ENCODE results near the gene MEIS2.
A peak's percentile ranks its signal among the peaks of the same experiment; 100 is the strongest.

Gene MEIS2

DNA sequence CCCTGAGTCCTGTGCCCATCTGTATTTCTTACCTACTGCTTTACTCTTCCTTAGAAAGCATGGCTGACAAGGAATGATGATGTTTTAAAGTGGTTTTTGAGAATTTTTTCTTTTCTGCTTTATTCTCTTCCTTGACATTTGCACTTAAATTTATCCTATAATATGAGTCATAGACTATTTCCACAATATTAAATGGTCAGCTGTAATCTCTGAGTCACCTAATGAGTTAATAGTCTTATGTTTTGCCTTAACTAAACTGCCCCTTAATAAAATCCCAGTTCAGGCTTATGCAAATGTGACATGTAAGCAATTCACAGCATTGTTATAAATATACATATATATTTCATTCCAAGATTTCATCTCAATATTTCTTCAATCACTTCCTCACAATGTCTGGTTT, 23.8 kb downstream of the MEIS2 start:
- TF ChIP-seq, protein P1, sequence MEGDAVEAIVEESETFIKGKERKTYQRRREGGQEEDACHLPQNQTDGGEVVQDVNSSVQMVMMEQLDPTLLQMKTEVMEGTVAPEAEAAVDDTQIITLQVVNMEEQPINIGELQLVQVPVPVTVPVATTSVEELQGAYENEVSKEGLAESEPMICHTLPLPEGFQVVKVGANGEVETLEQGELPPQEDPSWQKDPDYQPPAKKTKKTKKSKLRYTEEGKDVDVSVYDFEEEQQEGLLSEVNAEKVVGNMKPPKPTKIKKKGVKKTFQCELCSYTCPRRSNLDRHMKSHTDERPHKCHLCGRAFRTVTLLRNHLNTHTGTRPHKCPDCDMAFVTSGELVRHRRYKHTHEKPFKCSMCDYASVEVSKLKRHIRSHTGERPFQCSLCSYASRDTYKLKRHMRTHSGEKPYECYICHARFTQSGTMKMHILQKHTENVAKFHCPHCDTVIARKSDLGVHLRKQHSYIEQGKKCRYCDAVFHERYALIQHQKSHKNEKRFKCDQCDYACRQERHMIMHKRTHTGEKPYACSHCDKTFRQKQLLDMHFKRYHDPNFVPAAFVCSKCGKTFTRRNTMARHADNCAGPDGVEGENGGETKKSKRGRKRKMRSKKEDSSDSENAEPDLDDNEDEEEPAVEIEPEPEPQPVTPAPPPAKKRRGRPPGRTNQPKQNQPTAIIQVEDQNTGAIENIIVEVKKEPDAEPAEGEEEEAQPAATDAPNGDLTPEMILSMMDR (IDR thresholded peaks at IDR 0.05; ENCODE audit: unreplicated experiment in 3 of 3) = no peak
- Mint-ChIP-seq H3K27me3 (ENCODE audit: low read depth) (no peaks in the 10 kb centered on the region), H3K9me3 (no peaks in the 10 kb centered on the region), H3K27ac (no peak overlapping the region), H3K4me1 (peaks cover 35% of the 10 kb centered on the region), H3K4me3 (no peak overlapping the region), H3K36me3 (ENCODE audit: low read depth) (peaks cover 89% of the 10 kb centered on the region)

DNA sequence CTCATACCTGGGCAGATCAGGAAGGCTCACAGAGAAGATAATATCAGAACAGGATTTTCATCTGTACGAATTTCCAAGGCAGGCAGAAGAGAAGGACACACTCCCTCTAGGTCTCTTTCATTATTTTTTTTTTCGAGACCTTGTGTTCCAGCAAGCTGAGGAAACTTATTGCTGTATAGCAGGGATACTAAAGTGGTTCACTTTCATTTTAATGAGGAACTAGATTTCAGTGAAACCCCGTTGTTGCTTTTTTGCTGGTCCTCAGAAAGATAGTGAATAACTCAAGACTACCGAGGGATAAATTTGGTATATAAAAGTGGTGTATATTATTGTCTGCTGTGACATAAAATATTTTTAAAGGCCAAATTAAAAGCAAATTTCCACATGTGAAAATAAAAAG, 24.6 kb downstream of the MEIS2 start:
- Mint-ChIP-seq H3K4me3 (no peak overlapping the region), H3K4me1 (peaks cover 29% of the 10 kb centered on the region), H3K9me3 (no peaks in the 10 kb centered on the region), H3K36me3 (ENCODE audit: low read depth) (peaks cover 91% of the 10 kb centered on the region), H3K27me3 (ENCODE audit: low read depth) (no peaks in the 10 kb centered on the region), H3K27ac (no peak overlapping the region)
- TF ChIP-seq, protein P1 (IDR thresholded peaks at IDR 0.05; ENCODE audit: unreplicated experiment in 3 of 3) = no peak

DNA sequence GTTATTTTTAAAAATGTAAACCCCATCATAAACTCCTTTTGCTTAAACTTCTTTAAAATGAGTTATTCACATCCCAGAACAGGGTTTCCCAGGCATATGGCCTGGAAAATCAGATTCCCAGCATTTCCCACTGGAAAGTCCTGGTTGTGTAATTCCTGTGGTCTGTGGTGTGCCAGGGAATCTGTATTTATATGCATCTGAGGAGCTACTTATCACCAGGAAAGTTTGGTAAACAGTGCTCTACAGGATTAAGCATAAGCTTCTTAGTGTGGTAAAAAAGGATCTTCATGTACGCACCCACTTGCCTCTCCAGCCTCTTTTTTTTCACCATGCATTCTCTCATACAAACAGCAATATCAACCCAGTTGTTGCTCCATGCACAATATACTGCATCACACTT, 28.2 kb downstream of the MEIS2 start:
- H3K27me3 Mint-ChIP-seq (ENCODE audit: low read depth) = no peaks in the 10 kb centered on the region

DNA sequence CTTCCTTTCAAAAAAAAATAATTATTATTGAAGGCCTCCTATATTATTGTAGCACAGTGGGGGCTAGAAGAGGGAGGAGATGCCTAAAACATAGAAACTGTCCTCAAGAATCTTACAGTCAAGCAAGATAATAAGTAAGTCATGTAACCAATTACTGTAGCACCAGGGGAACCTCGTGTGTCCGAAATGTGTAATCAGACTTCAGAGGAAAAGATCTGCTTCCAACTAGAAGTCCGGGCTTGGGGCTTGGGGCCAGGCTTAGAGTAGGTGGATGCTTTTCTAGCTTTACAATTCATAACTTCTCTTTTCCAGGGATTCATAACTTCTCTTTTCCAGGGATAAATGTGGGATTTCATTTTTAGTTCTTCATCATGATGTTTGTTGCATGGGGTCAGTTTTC, 29.2 kb downstream of the MEIS2 start:
- no peaks in the 10 kb centered on the region for H3K4me1 Mint-ChIP-seq
- H3K36me3 Mint-ChIP-seq (ENCODE audit: low read depth) = peaks cover 92% of the 10 kb centered on the region
- H3K9me3 Mint-ChIP-seq = no peaks in the 10 kb centered on the region
- H3K27ac Mint-ChIP-seq = no peak overlapping the region
- TF ChIP-seq, protein P1 (IDR thresholded peaks at IDR 0.05; ENCODE audit: unreplicated experiment in 3 of 3) = no peak
- H3K4me3 Mint-ChIP-seq = no peak overlapping the region
- no peaks in the 10 kb centered on the region for H3K27me3 Mint-ChIP-seq (ENCODE audit: low read depth)

More for the DNA sequence above, 28.2 kb downstream of the MEIS2 start:
- Mint-ChIP-seq H3K9me3 (no peaks in the 10 kb centered on the region), H3K36me3 (ENCODE audit: low read depth) (peaks cover 94% of the 10 kb centered on the region), H3K4me1 (no peaks in the 10 kb centered on the region), H3K27ac (no peak overlapping the region), H3K4me3 (no peak overlapping the region)
- TF ChIP-seq, protein P1 (IDR thresholded peaks at IDR 0.05; ENCODE audit: unreplicated experiment in 3 of 3) = no peak

DNA sequence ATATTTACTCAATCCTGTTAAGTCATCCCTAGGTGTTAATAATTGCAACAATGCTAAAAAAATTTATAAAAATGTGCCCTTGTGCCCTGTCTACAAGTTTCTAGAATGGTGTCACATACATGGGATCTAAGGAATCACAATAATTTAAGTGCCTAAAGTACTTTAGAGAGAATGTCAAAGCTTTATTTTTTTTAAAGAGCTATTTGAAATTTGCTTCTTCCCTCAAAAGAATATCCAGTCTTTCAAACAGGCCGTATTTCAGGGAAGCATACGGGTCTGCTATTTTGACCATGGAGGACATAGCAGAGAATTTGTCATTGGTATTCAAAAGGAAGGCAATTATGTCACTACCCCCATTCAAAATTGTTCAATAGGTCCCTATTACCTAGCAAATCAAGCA, 29.7 kb downstream of the MEIS2 start:
- H3K27ac Mint-ChIP-seq = no peak overlapping the region
- H3K4me1 Mint-ChIP-seq = no peaks in the 10 kb centered on the region
- no peaks in the 10 kb centered on the region for H3K27me3 Mint-ChIP-seq (ENCODE audit: low read depth)
- no peak overlapping the region for H3K4me3 Mint-ChIP-seq
- TF ChIP-seq, protein P1 (IDR thresholded peaks at IDR 0.05; ENCODE audit: unreplicated experiment in 3 of 3) = no peak
- peaks cover 92% of the 10 kb centered on the region for H3K36me3 Mint-ChIP-seq (ENCODE audit: low read depth)
- no peaks in the 10 kb centered on the region for H3K9me3 Mint-ChIP-seq

DNA sequence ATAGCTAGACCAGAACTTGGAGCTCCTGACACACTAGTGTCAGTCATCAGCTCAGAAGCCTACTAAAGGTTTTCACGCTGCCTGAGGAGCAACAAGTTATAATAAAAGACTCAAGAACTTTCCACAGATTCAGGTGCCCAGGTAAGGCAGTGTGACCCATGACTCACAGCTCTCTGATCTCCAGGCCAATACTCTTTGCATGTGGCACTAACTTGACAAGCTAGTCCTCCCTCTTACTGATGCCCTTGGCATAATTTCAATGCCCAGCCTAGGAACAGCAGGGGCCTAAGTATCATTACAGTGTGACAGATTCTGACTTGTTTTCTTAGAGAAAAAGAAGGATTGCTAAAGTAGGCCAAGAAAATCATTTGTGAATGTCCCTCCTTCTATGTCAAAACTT, 38.4 kb downstream of the MEIS2 start:
- H3K36me3 Mint-ChIP-seq (ENCODE audit: low read depth) = peaks cover 70% of the 10 kb centered on the region
- H3K27ac Mint-ChIP-seq = peak overlapping the region in 1 of 3 experiments; percentile 23
- peaks cover 23% of the 10 kb centered on the region for H3K4me1 Mint-ChIP-seq

More for the DNA sequence above, 38.4 kb downstream of the MEIS2 start:
- Mint-ChIP-seq H3K27me3 (ENCODE audit: low read depth) (no peaks in the 10 kb centered on the region), H3K4me3 (no peak overlapping the region), H3K9me3 (no peaks in the 10 kb centered on the region)
- TF ChIP-seq, protein P1 (IDR thresholded peaks at IDR 0.05; ENCODE audit: unreplicated experiment in 3 of 3) = no peak

Data from nephron (organoid).